Measurements from ENCODE around the gene SLC7A1. TPM values are rescaled to one million over a fixed set of nuclear protein-coding genes. Genes with fewer than 3 reads are reported as not detected.

The SLC7A1 gene
- total and polyA plus RNA-seq, 5 donors, result 4.5 to 43.1 (median 12.0) TPM

DNA sequence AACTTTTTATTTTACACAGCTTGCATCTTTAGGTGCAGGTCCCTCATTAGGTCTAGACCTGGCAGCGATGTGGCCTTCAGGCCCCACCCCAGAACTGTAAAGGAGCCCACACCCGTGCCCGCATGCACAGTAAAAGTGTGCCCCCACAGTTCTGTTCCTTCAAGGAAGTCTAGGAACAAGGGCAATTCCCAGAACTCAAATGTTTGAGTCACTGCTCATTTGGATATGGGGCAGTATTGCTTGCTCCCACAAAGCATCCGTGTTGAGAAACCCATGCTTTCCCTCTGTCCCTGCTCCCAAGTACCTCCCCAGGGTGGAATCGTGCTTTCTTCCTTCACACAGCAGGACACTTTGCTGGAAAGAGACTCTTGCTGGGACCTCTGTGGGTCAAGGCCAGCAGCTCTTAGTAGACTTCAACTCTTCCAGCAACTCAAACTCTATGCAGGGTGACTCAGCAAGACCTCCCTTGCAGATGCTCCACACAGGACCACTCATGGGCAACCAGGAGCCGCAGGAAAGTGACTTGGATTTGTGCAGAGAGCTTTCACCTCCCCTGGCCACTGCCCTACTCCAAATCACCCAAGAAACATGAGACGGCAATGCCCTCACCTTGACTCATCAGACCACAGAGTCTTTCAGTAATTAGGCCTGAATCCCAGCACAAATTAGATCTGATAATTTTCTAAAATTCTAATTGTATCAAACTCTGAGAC lies 12.3 kb downstream of the SLC7A1 start:
- H3K4me1 ChIP-seq (ENCODE audit: control insufficient read depth, insufficient read depth, low read length), result peaks cover 14% of the 10 kb centered on the region
- no peaks in the 10 kb centered on the region for H3K27me3 ChIP-seq (ENCODE audit: control insufficient read depth, insufficient read depth)
- no peaks in the 10 kb centered on the region for H3K9me3 ChIP-seq (ENCODE audit: control insufficient read depth, low read length)
- H3K27ac ChIP-seq (ENCODE audit: low read length), result no peak overlapping the region
- H3K4me3 ChIP-seq (ENCODE audit: low read length), result no peak overlapping the region
- intact Hi-C loops (cut with DNase I), result no loop called here
- ATAC-seq, result no peak
- 94% methylated on average over 7 of the region's 7 CpGs for WGBS
- DNase-seq, result no peak

DNA sequence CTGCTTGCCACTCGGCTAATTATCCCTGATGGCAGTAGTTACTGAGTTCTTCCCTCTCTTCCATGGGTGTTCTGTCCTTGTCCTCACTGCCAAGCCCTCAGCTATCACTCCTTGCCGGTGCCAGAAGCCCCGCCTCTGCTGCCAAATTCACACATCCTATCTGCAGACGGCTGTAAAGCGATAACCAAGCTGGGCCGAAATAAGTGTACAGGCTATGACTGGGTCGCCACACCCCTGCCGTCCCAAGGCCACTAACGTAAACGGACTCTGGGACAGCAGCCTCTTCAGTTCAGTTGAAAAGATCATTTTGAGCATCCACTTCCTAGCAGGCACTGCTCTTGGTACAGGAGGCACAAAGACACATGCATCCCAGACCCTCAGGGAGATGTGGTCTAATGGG lies 13.3 kb downstream of the SLC7A1 start:
- DNase-seq (peak; percentile 49 to 76 (median 71)), ATAC-seq (peak; percentile 68 to 77)
- Histone ChIP-seq H3K9me3 (ENCODE audit: control insufficient read depth, low read length) (no peaks in the 10 kb centered on the region), H3K4me1 (ENCODE audit: control insufficient read depth, insufficient read depth, low read length) (peaks cover 18% of the 10 kb centered on the region), H3K27me3 (ENCODE audit: control insufficient read depth, insufficient read depth) (no peaks in the 10 kb centered on the region), H3K27ac (ENCODE audit: low read length) (no peak overlapping the region), H3K4me3 (ENCODE audit: low read length) (no peak overlapping the region)
- intact Hi-C loops (cut with DNase I), result no loop called here
- WGBS, result 43% methylated on average over 10 of the region's 10 CpGs

DNA sequence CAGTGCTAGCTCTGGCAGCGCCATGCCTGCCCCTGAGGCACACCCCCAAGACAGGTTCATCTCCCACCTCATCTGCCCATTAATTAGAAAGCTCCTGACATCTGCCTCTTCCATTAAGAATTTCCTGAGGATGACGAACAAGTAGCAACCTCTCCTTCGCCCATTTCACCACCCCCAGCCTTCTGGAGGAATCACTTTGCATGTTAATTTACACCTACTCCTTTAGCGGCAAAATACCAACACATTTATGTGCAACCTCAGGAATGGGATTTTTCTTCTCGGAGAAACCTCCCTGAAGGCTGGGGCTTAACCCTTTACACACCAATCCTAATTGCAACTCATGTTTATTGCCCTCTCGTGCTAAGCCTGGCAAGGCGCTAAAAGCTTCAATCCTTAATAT lies 13.8 kb downstream of the SLC7A1 start:
- H3K27me3 ChIP-seq (ENCODE audit: control insufficient read depth, insufficient read depth), result no peaks in the 10 kb centered on the region
- no peak overlapping the region for H3K4me3 ChIP-seq (ENCODE audit: low read length)
- no peak overlapping the region for H3K27ac ChIP-seq (ENCODE audit: low read length)
- H3K9me3 ChIP-seq (ENCODE audit: control insufficient read depth, low read length), result no peaks in the 10 kb centered on the region
- ATAC-seq, result no peak
- no peak for DNase-seq
- peaks cover 21% of the 10 kb centered on the region for H3K4me1 ChIP-seq (ENCODE audit: control insufficient read depth, insufficient read depth, low read length)
- intact Hi-C loops (cut with DNase I), result no loop called here
- 65% methylated on average over 7 of the region's 7 CpGs for WGBS

DNA sequence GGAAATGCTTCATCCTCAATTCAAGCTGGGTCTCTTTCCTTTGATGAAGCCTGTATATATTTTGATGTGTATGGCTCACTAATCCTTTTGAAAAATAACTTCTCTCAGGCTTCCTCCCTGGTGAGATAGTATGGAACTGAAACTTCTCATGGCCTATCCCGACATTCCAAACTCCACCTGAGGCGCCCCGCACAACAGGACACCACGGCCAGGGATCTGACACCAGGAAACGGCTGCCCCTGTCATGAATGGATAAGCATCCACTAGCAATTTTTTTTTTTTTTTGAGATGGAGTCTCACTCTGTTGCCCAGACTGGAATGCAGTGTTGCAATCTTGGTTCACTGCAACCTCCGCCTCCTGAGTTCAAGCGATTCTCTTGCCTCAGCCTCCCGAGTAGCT lies 16.4 kb downstream of the SLC7A1 start:
- WGBS, result 93% methylated on average over 8 of the region's 8 CpGs
- no peaks in the 10 kb centered on the region for H3K27me3 ChIP-seq (ENCODE audit: control insufficient read depth, insufficient read depth)
- no peak overlapping the region for H3K4me3 ChIP-seq (ENCODE audit: low read length)
- H3K9me3 ChIP-seq (ENCODE audit: control insufficient read depth, low read length), result no peaks in the 10 kb centered on the region
- DNase-seq (no peak), ATAC-seq (no peak)
- peaks cover 22% of the 10 kb centered on the region for H3K4me1 ChIP-seq (ENCODE audit: control insufficient read depth, insufficient read depth, low read length)
- no peak overlapping the region for H3K27ac ChIP-seq (ENCODE audit: low read length)
- intact Hi-C loops (cut with DNase I), result no loop called here

DNA sequence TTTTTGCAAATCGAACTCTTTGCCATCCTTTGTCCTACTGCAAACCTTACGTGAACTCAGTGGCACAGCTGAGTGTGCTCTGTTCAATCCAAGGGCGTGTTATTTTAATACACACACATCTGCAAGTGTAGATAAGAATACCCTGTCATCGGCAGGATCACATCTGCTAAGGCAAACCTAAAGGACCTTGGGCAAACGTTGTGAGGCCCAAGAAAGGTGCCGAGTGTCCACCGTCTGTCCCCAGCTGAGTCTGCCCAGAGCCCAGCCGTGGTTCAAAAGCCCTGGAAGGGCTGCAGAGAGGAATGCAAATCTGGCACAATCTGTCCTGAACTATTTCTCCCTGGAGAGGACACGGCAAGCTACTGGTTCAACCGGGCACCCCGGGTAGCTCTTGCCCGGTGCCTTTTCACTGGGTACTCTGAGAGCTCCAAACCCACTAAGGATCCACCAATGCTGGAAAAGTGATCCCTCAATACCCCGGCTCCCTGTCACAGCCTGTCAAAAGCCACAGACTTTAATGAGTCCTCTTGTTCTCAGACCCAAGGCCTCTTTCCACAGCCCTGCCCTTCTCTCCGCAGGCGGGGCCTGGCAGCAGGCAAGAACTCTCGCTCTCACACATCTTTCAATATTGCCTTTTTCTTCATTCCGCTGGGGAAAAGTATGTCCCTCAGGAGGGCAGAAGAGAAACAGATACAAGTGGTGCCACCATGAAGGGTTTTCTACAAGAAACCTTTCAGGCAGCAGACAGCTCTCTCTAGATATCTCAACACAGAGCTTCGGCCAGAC lies 17.0 kb downstream of the SLC7A1 start:
- DNase-seq, result no peak
- WGBS, result 62% methylated on average over 18 of the region's 18 CpGs
- Histone ChIP-seq H3K4me1 (ENCODE audit: control insufficient read depth, insufficient read depth, low read length) (peaks cover 22% of the 10 kb centered on the region), H3K9me3 (ENCODE audit: control insufficient read depth, low read length) (no peaks in the 10 kb centered on the region), H3K27me3 (ENCODE audit: control insufficient read depth, insufficient read depth) (no peaks in the 10 kb centered on the region), H3K27ac (ENCODE audit: low read length) (peak overlapping the region; percentile 17), H3K4me3 (ENCODE audit: low read length) (no peak overlapping the region)
- peak; percentile 28 to 44 for ATAC-seq
- intact Hi-C loops (cut with DNase I), result no loop called here

DNA sequence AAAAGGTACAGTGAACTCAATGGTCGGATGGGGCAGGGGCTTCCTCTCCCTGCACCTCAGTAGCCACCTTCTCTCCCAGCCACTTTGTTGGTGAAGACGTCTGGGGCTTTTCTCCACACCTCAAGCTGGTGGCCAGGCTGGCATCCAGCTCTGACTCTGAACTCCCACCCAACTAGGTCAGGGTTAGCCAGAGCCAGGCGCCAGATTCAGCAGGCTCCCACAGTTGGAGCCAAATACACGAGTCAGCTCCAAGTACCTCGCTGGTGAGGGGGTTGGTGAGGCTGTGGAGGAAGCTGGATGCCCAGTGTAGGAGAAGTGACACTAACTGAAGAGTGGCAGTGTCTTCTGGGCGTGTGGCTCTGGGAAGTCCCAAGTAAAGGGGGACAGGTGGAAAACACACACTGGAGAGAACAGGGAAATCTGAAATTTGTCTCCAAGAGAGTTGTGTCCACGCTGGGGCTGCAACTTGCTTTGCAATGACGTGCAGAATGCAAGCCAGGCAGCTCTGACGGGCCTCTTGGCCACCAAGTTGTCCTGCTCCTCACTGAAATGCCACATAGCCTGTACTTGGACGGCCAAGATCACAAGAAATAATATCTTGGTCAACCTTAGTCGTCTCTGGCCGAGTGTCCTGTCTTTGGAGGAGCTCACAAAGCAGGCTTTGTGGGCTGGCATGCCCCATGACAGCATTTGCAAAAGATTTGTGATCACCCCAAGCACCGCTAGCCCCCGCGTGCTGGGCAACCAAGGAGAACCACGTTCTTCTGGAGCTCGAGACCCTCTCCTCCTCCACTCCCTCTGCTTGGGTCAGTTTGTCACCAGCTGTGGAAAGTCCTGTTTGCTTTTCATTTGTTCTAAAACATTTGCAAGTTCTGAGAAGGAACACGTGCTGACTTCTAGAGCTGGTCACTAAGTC lies 18.1 kb downstream of the SLC7A1 start:
- peak; percentile 42 to 52 for ATAC-seq

DNA sequence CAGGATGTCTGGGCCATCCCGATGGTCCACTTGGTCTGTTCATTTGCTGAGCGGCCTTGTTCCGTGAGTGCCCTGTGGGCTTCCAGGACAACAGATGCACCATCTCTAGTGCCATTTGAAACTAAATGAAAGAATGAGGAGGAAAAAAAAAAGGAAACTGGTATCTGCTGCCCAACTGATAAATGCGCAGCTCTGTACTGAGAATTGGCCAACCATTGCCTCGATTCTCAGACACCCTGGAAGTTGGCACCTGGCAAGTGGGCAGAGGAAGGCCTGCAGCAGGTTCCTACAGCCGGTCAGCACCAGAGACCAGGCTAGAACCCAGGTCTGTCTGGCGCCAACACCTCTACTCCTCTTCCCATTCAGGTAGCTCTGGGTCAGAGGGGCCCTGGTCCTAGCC lies 18.9 kb downstream of the SLC7A1 start:
- Histone ChIP-seq H3K27ac (ENCODE audit: low read length) (no peak overlapping the region), H3K4me1 (ENCODE audit: control insufficient read depth, insufficient read depth, low read length) (peaks cover 21% of the 10 kb centered on the region), H3K4me3 (ENCODE audit: low read length) (no peak overlapping the region), H3K27me3 (ENCODE audit: control insufficient read depth, insufficient read depth) (no peaks in the 10 kb centered on the region), H3K9me3 (ENCODE audit: control insufficient read depth, low read length) (no peaks in the 10 kb centered on the region)
- ATAC-seq (no peak), DNase-seq (no peak)
- intact Hi-C loops (cut with DNase I), result no loop called here
- WGBS, result 98% methylated on average over 7 of the region's 7 CpGs

More for the DNA sequence above, 18.1 kb downstream of the SLC7A1 start:
- 83% methylated on average over 18 of the region's 18 CpGs for WGBS
- H3K27ac ChIP-seq (ENCODE audit: low read length), result no peak overlapping the region
- peak in 1 of 3 donors; percentile 57 for DNase-seq
- peaks cover 25% of the 10 kb centered on the region for H3K4me1 ChIP-seq (ENCODE audit: control insufficient read depth, insufficient read depth, low read length)
- H3K9me3 ChIP-seq (ENCODE audit: control insufficient read depth, low read length), result no peaks in the 10 kb centered on the region
- intact Hi-C loops (cut with DNase I), result no loop called here
- no peaks in the 10 kb centered on the region for H3K27me3 ChIP-seq (ENCODE audit: control insufficient read depth, insufficient read depth)
- H3K4me3 ChIP-seq (ENCODE audit: low read length), result no peak overlapping the region

DNA sequence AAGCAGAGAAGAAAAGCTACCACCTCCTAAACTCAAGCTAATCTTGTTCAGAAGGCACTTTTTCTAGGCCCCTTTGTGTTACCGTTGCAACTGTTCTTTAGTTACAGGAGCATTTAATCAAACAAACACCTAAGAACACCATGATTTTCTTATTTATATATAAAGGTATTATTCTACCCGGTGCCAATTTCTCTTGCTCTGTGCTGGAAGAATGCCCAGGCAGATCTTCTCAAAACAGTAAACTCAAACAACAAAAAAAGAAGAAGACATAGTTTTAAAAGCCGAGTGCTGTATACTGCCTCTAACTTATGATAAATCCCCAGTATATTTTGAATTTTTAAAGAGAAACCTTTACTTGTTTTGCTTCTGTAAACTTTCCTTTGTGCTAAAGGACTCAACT lies 20.4 kb downstream of the SLC7A1 start:
- Histone ChIP-seq H3K27ac (ENCODE audit: low read length) (no peak overlapping the region), H3K4me3 (ENCODE audit: low read length) (no peak overlapping the region), H3K27me3 (ENCODE audit: control insufficient read depth, insufficient read depth) (no peaks in the 10 kb centered on the region), H3K4me1 (ENCODE audit: control insufficient read depth, insufficient read depth, low read length) (peaks cover 19% of the 10 kb centered on the region), H3K9me3 (ENCODE audit: control insufficient read depth, low read length) (no peaks in the 10 kb centered on the region)
- ATAC-seq (no peak), DNase-seq (no peak)
- WGBS, result 90% methylated on average over 3 of the region's 3 CpGs
- intact Hi-C loops (cut with DNase I), result no loop called here

DNA sequence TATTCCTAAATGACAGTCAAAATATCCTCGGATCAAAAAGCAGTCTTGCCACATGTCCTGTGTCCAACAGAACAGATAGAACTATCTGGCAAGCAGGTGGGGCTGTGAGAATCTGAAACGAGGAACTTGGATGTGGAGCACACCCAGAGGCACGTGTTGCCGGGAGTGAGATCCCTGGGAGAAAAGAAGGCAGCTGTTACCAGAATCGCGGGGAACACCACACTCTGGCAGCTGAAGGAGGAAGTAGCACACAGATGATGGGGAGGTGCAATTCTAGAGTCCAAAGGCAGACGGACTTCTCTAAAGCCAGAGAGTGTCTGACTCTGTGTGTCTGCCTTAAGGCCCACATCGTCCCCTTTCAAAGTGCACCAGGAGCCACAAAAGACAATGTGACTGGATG lies 22.3 kb downstream of the SLC7A1 start:
- Histone ChIP-seq H3K27ac (ENCODE audit: low read length) (no peak overlapping the region), H3K4me3 (ENCODE audit: low read length) (no peak overlapping the region), H3K27me3 (ENCODE audit: control insufficient read depth, insufficient read depth) (no peaks in the 10 kb centered on the region), H3K9me3 (ENCODE audit: control insufficient read depth, low read length) (no peaks in the 10 kb centered on the region), H3K4me1 (ENCODE audit: control insufficient read depth, insufficient read depth, low read length) (peaks cover 11% of the 10 kb centered on the region)
- DNase-seq, result peak in 1 of 3 donors; percentile 57
- ATAC-seq, result peak; percentile 52 to 55
- intact Hi-C loops (cut with DNase I), result no loop called here
- 11% methylated on average over 8 of the region's 8 CpGs for WGBS

DNA sequence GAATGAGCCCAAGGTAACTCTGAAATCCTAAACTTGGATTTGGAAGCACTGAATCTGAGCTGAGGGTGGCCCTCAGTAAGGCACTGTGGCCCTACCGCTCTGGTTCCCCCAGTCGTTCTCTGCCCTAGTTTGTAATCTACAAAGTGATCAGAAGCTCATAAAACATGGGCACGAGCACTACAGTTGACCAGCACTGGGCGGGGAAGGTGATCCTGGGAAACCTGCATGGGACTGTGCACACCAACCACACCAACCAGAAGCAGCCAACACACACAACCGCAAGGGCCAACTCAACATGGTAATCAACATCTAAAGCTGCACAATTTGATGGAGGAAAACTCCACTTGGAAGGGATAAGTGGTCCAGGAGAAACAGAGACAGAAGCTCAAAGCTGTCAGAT lies 22.9 kb downstream of the SLC7A1 start:
- Histone ChIP-seq H3K9me3 (ENCODE audit: control insufficient read depth, low read length) (no peaks in the 10 kb centered on the region), H3K4me1 (ENCODE audit: control insufficient read depth, insufficient read depth, low read length) (peaks cover 11% of the 10 kb centered on the region), H3K4me3 (ENCODE audit: low read length) (no peak overlapping the region), H3K27ac (ENCODE audit: low read length) (no peak overlapping the region), H3K27me3 (ENCODE audit: control insufficient read depth, insufficient read depth) (no peaks in the 10 kb centered on the region)
- 63% methylated on average over 5 of the region's 5 CpGs for WGBS
- intact Hi-C loops (cut with DNase I), result no loop called here
- DNase-seq (no peak), ATAC-seq (no peak)

Measured in right cardiac atrium (tissue), 5 donors.